GM21825 (cell line): ENCODE results near the gene FOXP1.

Experiments
- ATAC-seq: cut with Tn5 transposase; IDR thresholded peaks from one replicate; pipeline ENCODE4 v1.9.1; 2021; ENCODE audit warnings: mild to moderate bottlenecking, moderate library complexity; ENCODE audit not compliant: unreplicated experiment

Gene FOXP1

GRCh38 chr3:71316066-71316777, 267.3 kb downstream of the FOXP1 start:
- ATAC-seq: no peak

- ATAC-seq: no peak
These were observed 268.1 kb downstream of the FOXP1 start for GRCh38 chr3:71315431-71315830.

DNA sequence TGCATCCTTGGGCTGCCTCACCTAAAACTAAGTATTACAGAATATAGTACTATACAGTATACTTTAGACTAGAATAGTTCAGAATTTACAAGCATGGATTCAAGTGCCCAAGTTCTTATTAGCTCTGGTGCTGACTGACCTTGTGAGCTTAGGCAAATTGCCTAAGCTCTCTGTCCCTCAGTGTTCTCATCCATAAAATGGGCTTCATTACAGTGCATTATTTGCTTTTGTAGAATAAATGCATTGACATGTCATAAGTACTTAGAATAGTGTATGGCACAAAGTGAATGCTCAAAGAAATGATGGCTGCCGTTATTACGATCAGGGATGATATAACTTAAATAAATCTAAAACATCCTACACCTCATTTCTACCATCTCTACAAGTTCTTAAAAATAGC, 269.7 kb downstream of the FOXP1 start:
- ATAC-seq: no peak

DNA sequence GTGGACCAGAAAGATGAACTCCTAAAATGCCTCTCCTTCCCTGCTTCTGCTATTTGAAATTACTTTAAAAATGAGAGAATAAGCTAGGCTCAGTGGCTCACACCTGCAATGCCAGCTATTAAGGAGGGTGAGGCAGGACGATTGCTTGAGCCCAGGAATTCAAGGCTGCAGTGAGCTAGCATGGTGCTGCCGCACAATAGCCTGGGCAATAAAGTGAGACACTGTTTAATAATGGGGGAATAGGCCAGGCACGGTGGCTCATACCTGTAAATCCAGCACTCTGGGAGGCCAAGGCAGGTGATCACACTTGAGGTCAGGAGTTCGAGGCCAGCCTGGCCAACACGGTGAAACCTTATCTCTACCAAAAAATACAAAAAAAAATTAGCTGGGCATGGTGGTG, 271.1 kb downstream of the FOXP1 start:
- ATAC-seq: no peak

GRCh38 chr3:71311661-71312046, 271.9 kb downstream of the FOXP1 start:
- no peak for ATAC-seq

DNA sequence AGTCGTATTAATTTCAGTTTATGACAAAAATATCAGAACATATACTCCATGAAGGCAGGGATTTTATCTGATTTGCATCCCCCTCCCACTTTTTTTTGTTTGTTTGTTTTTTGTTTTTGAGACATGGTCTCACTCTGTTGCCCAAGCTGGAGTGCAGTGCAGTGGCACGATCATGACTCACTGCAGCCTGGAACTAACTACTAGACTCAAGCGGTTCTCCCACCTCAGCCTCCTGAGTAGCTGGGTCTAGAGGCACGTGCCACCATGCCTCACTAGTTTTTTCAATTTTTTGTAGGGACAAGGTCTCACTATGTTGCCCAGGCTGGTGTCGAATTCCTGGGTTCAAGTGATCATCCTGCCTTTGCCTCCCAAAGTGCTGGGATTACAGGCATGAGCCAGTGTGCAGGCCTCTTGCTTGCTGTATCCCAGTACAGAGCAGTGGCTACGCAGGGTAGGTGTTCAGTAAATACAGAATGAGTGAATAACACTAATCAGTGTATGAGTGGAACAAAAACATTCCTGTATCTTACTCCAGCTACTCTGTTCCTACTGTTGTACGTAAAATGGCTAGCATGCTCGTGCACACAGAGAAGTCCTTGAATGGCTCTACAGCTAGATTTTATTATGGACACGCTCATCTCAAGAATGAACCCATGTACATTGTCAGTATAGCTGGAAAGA, 272.4 kb downstream of the FOXP1 start:
- no peak for ATAC-seq

GRCh38 chr3:71310359-71310979, 273.1 kb downstream of the FOXP1 start:
- ATAC-seq: no peak

GRCh38 chr3:71309886-71310285, 273.6 kb downstream of the FOXP1 start:
- no peak for ATAC-seq

GRCh38 chr3:71309342-71309741, 274.2 kb downstream of the FOXP1 start:
- no peak for ATAC-seq

DNA sequence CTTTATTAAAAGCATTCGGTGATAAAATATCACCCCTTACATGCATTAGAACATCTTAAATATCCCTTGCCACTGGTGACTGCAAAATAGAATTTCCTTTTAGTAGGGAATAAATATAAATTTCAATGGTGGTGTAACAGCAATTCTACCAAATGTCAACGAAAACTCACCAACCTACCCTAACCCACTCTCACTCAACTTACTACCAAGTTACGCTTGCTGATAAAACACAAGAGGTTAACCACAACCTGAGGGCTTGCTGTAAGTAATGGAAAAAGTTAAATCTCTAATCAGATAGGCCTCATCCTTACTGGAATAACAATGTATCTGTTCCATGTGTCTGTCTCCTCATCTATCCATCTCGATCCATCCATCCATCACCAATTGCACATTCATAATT, 274.7 kb downstream of the FOXP1 start:
- ATAC-seq: no peak

- no peak for ATAC-seq
These were observed 275.4 kb downstream of the FOXP1 start for GRCh38 chr3:71307991-71308697.

GRCh38 chr3:71305231-71306206, 278.0 kb downstream of the FOXP1 start:
- ATAC-seq: no peak

GRCh38 chr3:71304684-71305083, 278.8 kb downstream of the FOXP1 start:
- ATAC-seq: no peak

GRCh38 chr3:71304247-71304646, 279.3 kb downstream of the FOXP1 start:
- ATAC-seq: no peak

- no peak for ATAC-seq
These were observed 279.8 kb downstream of the FOXP1 start for GRCh38 chr3:71303627-71304200.

DNA sequence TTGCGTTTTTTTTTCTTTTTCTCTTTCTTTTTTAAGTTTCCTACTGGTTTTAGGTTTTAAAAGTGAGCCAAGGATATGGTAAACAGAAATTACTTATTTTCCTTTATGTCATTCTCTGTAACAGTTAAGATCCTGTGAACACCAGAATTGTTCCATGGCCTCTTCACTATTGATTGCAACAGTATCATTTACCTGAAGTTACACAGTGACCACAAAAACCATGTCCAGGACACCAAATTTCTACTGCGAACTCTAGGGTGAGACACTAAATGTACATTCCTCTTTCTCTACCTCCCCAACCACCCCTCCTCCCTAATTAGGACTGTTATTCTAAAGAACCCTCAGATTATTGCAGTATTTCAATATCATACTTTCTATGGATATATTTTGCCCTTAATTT, 280.9 kb downstream of the FOXP1 start:
- no peak for ATAC-seq

DNA sequence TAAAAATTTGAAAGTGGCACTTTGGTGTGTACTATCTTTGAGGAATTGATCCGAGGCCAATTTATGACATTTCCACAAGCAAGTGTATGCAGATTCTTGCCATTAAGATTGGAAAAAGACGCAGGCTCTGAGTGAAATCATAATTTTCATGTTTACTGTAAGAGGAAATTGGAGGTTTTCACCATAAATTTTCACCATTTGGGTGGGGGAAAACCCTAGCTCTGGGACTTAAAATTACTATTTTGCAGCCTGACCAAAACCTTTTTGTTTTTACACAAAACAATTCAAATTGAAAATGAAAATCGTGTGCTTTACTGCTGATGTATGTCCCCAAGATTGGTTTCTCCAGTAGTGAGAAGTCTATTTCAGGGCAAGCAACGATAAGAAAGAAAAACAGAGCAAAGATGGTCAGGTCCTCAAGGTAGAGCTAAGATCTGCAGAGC, 282.6 kb downstream of the FOXP1 start:
- peak; percentile 60 for ATAC-seq

DNA sequence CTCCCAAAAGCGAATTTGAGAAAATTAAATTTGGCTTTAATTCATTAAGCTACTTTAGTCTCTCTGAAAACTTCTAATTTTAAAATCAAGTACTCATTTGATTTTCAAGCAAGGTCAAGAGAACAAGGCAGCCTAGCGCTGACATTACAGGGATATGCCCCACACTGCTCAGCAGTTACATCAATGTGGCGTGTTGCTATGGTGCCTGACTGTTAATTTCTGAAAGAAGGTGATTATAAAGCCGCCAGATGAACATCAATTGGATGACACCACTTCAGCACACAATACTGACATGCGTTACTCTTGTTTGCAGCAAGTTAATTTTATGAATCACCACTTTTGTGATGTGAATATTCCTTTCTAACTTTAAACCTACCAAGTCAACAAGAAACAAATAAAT, 284.4 kb downstream of the FOXP1 start:
- no peak for ATAC-seq

- ATAC-seq: no peak
These were observed 288.6 kb downstream of the FOXP1 start for GRCh38 chr3:71294919-71295318.

DNA sequence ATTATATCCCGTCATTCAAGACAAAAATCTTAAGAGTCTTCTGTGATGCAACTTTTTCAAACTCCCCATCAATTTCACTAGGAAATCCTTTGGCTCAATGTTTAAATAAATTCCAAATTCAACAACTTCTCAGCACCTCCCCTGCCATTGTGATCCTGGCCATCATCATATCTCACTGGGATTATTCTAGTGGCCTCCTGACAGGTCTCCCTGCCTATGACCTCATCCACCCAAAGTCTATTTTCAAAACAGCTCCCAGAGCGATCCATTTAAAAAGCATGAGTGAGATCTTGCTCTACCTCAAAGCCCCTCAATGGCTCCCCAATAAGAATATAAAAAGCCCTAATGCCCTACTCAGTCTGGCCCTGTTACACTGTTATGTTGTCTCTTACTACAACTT, 293.2 kb downstream of the FOXP1 start:
- no peak for ATAC-seq
